Astrocyte of the cerebellum (primary cell): ENCODE results near the gene SHLD1.
"Not testable (repeated sequence)": the region's sequence is repeated elsewhere in the genome, so short reads cannot be mapped to it uniquely, and the experiment has no call there.

Experiments
- DNase-seq: peaks from one replicate; pipeline ENCODE4 v3.0.0-alpha.2; 2011; ENCODE audit warnings: low read depth
- H3K4me3 ChIP-seq: 2 replicates; pipeline ENCODE4 v1.5.1; 2011; ENCODE audit warnings: mild to moderate bottlenecking, low read depth, low read length, moderate library complexity
- in situ Hi-C: cut with HindIII; loops from 2 replicates; pipeline ENCODE4 v1.10.0; 2017; ENCODE audit warnings: low sequenced_read_pairs
- TF ChIP-seq, protein P1 (sequence below): IDR thresholded peaks from 2 replicates; pipeline ENCODE4 v1.5.1; 2012; ENCODE audit warnings: low read length, low read depth, moderate library complexity, mild to moderate bottlenecking; ENCODE audit errors: missing control alignments

The SHLD1 gene

DNA sequence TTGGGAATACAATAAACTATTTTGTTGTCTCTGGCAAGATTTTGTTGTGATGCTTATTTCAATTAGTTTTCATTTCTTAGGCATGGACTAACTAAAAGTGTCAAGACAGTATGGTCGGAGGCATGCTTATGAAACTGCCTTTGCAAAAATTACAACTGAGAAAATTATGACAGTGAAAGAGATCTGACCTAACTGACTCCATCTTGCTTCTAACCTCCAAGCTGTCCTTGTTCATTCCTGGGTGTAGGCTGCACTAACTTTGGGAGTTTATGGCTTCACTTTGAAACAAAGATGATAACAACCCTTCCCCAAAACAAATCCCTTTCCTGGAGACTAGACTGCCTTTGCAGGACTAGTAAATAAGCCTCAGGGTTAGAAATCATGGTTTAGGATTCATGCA lies 4.1 kb upstream of the SHLD1 start:
- H3K4me3 ChIP-seq: no peak overlapping the region
- TF ChIP-seq, protein P1, sequence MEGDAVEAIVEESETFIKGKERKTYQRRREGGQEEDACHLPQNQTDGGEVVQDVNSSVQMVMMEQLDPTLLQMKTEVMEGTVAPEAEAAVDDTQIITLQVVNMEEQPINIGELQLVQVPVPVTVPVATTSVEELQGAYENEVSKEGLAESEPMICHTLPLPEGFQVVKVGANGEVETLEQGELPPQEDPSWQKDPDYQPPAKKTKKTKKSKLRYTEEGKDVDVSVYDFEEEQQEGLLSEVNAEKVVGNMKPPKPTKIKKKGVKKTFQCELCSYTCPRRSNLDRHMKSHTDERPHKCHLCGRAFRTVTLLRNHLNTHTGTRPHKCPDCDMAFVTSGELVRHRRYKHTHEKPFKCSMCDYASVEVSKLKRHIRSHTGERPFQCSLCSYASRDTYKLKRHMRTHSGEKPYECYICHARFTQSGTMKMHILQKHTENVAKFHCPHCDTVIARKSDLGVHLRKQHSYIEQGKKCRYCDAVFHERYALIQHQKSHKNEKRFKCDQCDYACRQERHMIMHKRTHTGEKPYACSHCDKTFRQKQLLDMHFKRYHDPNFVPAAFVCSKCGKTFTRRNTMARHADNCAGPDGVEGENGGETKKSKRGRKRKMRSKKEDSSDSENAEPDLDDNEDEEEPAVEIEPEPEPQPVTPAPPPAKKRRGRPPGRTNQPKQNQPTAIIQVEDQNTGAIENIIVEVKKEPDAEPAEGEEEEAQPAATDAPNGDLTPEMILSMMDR: no peak
- DNase-seq: no peak
- in situ Hi-C loops: no loop called here

DNA sequence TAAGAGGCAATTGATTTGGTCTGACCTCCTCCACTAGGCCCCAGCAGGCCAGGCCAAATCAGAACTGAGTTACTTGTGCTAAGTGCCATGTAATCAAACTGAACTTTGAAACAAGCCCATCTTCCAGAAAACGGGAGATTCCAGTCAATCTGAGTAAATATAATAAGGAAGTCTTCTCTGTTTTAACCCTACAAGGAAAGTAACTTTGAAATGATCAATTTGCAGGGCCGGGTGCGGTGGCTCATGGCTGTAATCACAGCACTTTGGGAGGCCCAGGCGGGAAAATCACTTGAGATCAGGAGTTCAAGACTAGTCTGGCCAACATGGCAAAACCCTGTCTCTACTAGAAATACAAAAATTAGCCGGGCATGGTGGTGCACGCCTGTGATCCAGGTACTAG lies 2.0 kb upstream of the SHLD1 start:
- in situ Hi-C loops: no loop called here
- TF ChIP-seq, protein P1: no peak
- H3K4me3 ChIP-seq: no peak overlapping the region
- DNase-seq: no peak

DNA sequence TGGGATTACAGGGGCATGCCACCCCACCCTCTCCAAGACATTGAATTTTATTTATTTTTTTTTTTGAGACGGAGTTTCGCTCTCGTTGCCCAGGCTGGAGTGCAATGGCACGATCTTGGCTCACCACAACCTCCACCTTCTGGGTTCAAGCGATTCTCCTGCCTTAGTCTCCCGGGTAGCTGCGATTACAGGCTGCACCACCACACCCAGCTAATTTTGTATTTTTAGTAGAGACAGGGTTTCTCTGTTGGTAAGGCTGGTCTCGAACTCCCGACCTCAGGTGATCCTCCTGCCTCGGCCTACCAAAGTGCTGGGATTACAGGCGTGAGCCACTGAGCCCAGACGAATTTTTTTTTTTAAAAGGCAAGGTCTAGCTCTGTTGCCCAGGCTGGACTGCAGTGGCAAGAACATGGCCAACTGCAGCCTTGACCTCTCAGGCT lies 669 bp upstream of the SHLD1 start:
- DNase-seq, in situ Hi-C loops, H3K4me3 ChIP-seq: not testable (repeated sequence)

DNA sequence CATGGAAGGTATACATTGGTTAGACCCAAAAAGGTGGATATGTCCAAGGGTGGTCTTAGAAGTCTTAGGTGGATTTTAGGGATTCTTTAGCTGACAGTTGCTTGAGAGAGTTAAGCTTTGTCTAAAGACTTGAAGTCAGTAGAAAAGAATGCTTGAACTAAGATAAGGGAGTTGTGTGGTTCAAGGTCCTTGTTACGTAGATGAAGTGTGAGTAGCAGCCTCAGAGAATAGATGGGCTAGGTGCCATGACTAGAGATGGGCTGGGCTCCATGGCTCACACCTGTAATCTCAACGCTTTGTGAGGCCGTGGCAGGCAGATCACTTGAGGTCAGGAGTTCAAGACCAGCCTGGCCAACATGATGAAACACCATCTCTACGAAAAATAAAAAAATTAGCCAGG lies 1.7 kb downstream of the SHLD1 start:
- in situ Hi-C loops: no loop called here
- TF ChIP-seq, protein P1: no peak
- no peak overlapping the region for H3K4me3 ChIP-seq
- no peak for DNase-seq

DNA sequence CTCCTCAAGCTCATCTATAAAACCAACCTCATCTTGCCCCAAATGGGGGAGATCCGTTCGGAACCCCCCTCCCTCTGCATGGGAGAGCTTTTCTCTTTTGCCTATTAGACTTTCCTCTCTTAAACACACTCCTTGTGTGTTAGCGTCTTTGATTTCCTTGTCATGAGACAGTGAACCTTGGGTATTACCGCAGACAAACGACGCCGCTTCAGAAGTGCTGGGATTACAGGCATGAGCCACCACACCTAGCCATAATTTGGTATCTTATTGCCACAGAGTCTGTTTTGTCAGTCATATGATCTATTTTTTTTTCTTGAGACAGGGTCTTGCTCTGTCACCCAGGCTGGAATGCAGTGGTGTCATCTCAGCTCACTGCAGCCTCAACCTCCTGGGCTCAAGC lies 3.6 kb downstream of the SHLD1 start:
- TF ChIP-seq, protein P1: no peak
- DNase-seq: no peak
- H3K4me3 ChIP-seq: no peak overlapping the region
- in situ Hi-C loops: no loop called here

DNA sequence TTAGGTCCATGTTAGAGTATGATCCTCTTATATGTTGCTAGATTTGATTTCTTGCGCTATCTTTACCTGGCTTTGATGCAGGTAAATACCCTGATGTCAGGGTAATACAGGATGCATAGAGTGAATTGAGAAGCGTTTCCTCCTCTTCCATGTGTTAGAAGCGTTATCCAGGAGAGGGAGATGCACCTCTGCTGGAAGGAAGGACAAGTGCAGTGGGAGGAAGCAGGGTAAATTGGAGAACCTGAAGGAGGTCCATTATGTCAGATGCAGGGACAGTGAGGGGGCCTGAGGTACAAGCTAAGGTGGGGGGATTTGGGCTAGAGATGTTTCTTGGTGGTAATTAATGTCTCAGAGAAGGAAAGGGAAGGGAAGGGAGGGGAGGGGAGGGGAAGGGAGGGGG lies 7.7 kb downstream of the SHLD1 start:
- TF ChIP-seq, protein P1: no peak
- no peak overlapping the region for H3K4me3 ChIP-seq
- DNase-seq: no peak
- in situ Hi-C loops: no loop called here

DNA sequence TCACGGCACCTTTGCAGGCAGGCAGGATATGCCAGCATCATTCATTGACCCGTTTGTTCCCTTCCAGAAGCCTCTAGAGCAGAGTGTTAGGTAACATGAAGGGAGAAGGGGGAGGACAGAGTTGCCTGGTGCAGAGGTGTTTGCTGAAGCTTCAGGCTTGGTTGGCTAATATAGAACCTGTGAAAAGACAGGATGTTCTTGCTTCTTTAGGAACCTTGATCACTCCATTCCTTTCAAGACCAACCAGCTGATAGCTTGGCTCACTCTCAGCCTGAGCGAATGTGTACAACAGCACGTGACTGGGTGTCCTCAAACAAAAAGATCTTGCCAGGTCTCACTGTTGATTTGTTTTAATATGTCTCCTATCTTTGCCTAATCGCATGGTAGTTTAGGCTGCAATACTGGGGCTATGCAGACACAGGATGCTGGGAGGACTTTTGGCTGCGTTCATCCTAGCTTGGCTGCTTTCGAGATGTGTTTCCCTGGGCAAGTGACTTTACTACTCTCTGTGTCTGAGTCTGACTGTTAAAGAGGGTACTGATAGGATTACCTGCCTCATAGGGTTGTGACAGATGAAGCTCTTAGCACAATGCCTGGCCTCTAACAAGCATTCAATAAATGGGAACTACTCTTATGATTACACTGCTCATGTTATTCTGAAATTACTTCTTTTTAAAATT lies 16.0 kb downstream of the SHLD1 start:
- in situ Hi-C loops: no loop called here
- no peak for DNase-seq
- no peak overlapping the region for H3K4me3 ChIP-seq
- TF ChIP-seq, protein P1: no peak
